ENCODE data around the gene STX17. TPM values are rescaled to one million over a fixed set of nuclear protein-coding genes. Genes with fewer than 3 reads are reported as not detected.
"Not testable (repeated sequence)": the region's sequence is repeated elsewhere in the genome, so short reads cannot be mapped to it uniquely, and the experiment has no call there.

The STX17 gene
- total and polyA plus RNA-seq, 4 experiments from 2014 or later = 18.8 to 61.5 (median 41.1) TPM

GRCh38 chr9:99980598-99980997 lies 74.1 kb downstream of the STX17 start:
- Mint-ChIP-seq H3K36me3 (peaks cover 19 to 32% of the 10 kb centered on the region in 2 donors), H3K9me3 (no peaks in the 10 kb centered on the region), H3K27me3 (no peaks in the 10 kb centered on the region), H3K4me3 (no peak overlapping the region), H3K27ac (peak overlapping the region in 4 of 7 donors; percentile 8 to 33 (median 14)), H3K4me1 (peaks cover 0 to 4% (median 0%) of the 10 kb centered on the region in 4 donors)
- Histone ChIP-seq H3K36me3 (ENCODE audit: insufficient read depth, low read length) (peaks cover 5% of the 10 kb centered on the region), H3K4me1 (ENCODE audit: insufficient read depth, low read length) (no peaks in the 10 kb centered on the region), H3K27ac (ENCODE audit: low read depth, low read length) (no peak overlapping the region), H3K9me3 (ENCODE audit: control insufficient read depth in 1 of 2, low read length in 2 of 2) (no peaks in the 10 kb centered on the region), H3K4me3 (ENCODE audit: low read length in 2 of 2) (no peak overlapping the region), H3K27me3 (ENCODE audit: insufficient read depth, low read length) (no peaks in the 10 kb centered on the region)
- CTCF ChIA-PET (ENCODE audit: partially characterized antibody) = interaction anchor here (1.2 to 1.3 kb wide), 2 partner anchors 10 to 37 kb away, joined by 3 read pairs; no protein-coding TSS in a partner anchor
- DNase-seq = no peak
- intact Hi-C loops (cut with micrococcal nuclease) = no loop called here
- POLR2A ChIA-PET (ENCODE audit: partially characterized antibody) = no interaction called here

- peak overlapping the region in 4 of 7 donors; percentile 4 to 44 (median 40) for H3K27ac Mint-ChIP-seq
- Histone ChIP-seq H3K9me3 (ENCODE audit: control insufficient read depth in 1 of 2, low read length in 2 of 2) (no peaks in the 10 kb centered on the region), H3K27me3 (ENCODE audit: insufficient read depth, low read length) (no peaks in the 10 kb centered on the region), H3K4me3 (ENCODE audit: low read length in 2 of 2) (no peak overlapping the region), H3K36me3 (ENCODE audit: insufficient read depth, low read length) (no peaks in the 10 kb centered on the region), H3K4me1 (ENCODE audit: insufficient read depth, low read length) (no peaks in the 10 kb centered on the region), H3K27ac (ENCODE audit: low read depth, low read length) (no peak overlapping the region)
- no peak overlapping the region for H3K4me3 Mint-ChIP-seq
- peaks cover 0 to 11% (median 3%) of the 10 kb centered on the region in 4 donors for H3K4me1 Mint-ChIP-seq
- CTCF ChIA-PET (ENCODE audit: partially characterized antibody) = no interaction called here
- POLR2A ChIA-PET (ENCODE audit: partially characterized antibody) = no interaction called here
- intact Hi-C loops (cut with micrococcal nuclease) = no loop called here
- H3K27me3 Mint-ChIP-seq = no peaks in the 10 kb centered on the region
- H3K9me3 Mint-ChIP-seq = peaks cover 0 to 27% (median 23%) of the 10 kb centered on the region in 8 donors
- no peak for DNase-seq
- peaks cover 45 to 50% of the 10 kb centered on the region in 2 donors for H3K36me3 Mint-ChIP-seq
These were observed 80.2 kb downstream of the STX17 start for GRCh38 chr9:99986642-99987041.

GRCh38 chr9:99990508-99990907 lies 84.1 kb downstream of the STX17 start:
- H3K4me3 ChIP-seq (ENCODE audit: low read length in 2 of 2); H3K4me3 Mint-ChIP-seq; intact Hi-C loops (cut with micrococcal nuclease); POLR2A ChIA-PET (ENCODE audit: partially characterized antibody); H3K27ac Mint-ChIP-seq; H3K27me3 ChIP-seq (ENCODE audit: insufficient read depth, low read length); H3K4me1 ChIP-seq (ENCODE audit: insufficient read depth, low read length); H3K27me3 Mint-ChIP-seq; H3K36me3 ChIP-seq (ENCODE audit: insufficient read depth, low read length); H3K9me3 ChIP-seq (ENCODE audit: control insufficient read depth in 1 of 2, low read length in 2 of 2); DNase-seq; CTCF ChIA-PET (ENCODE audit: partially characterized antibody); H3K27ac ChIP-seq (ENCODE audit: low read depth, low read length): not testable (repeated sequence)
- Mint-ChIP-seq H3K9me3 (peaks cover 0 to 60% (median 44%) of the 10 kb centered on the region in 8 donors), H3K36me3 (peaks cover 64% of the 10 kb centered on the region in 2 donors), H3K4me1 (peaks cover 0 to 11% (median 3%) of the 10 kb centered on the region in 4 donors)

GRCh38 chr9:99998266-99998665 lies 91.8 kb downstream of the STX17 start:
- H3K27ac ChIP-seq (ENCODE audit: low read depth, low read length) = no peak overlapping the region
- H3K4me1 ChIP-seq (ENCODE audit: insufficient read depth, low read length) = no peaks in the 10 kb centered on the region
- H3K27me3 ChIP-seq (ENCODE audit: insufficient read depth, low read length) = no peaks in the 10 kb centered on the region
- no peaks in the 10 kb centered on the region for H3K9me3 ChIP-seq (ENCODE audit: control insufficient read depth in 1 of 2, low read length in 2 of 2)
- H3K27me3 Mint-ChIP-seq = no peaks in the 10 kb centered on the region
- peaks cover 0 to 4% (median 0%) of the 10 kb centered on the region in 4 donors for H3K4me1 Mint-ChIP-seq
- H3K36me3 Mint-ChIP-seq = peaks cover 66 to 70% of the 10 kb centered on the region in 2 donors
- no peak overlapping the region for H3K4me3 ChIP-seq (ENCODE audit: low read length in 2 of 2)
- H3K9me3 Mint-ChIP-seq = peaks cover 3 to 24% (median 17%) of the 10 kb centered on the region in 8 donors
- no peak for DNase-seq
- ChIA-PET POLR2A (ENCODE audit: partially characterized antibody) (no interaction called here), CTCF (ENCODE audit: partially characterized antibody) (no interaction called here)
- H3K36me3 ChIP-seq (ENCODE audit: insufficient read depth, low read length) = peaks cover 3% of the 10 kb centered on the region
- no peak overlapping the region for H3K4me3 Mint-ChIP-seq
- intact Hi-C loops (cut with micrococcal nuclease) = no loop called here
- peak overlapping the region in 2 of 7 donors; percentile 65 to 88 for H3K27ac Mint-ChIP-seq

GRCh38 chr9:99998866-99999265 lies 92.4 kb downstream of the STX17 start:
- CTCF ChIA-PET (ENCODE audit: partially characterized antibody) = no interaction called here
- H3K4me3 ChIP-seq (ENCODE audit: low read length in 2 of 2) = no peak overlapping the region
- H3K4me3 Mint-ChIP-seq = no peak overlapping the region
- POLR2A ChIA-PET (ENCODE audit: partially characterized antibody) = no interaction called here
- H3K27me3 Mint-ChIP-seq = no peaks in the 10 kb centered on the region
- peaks cover 9% of the 10 kb centered on the region for H3K36me3 ChIP-seq (ENCODE audit: insufficient read depth, low read length)
- H3K27me3 ChIP-seq (ENCODE audit: insufficient read depth, low read length) = no peaks in the 10 kb centered on the region
- no peak for DNase-seq
- H3K27ac ChIP-seq (ENCODE audit: low read depth, low read length) = no peak overlapping the region
- H3K36me3 Mint-ChIP-seq = peaks cover 63 to 72% of the 10 kb centered on the region in 2 donors
- H3K4me1 ChIP-seq (ENCODE audit: insufficient read depth, low read length) = no peaks in the 10 kb centered on the region
- H3K9me3 ChIP-seq (ENCODE audit: control insufficient read depth in 1 of 2, low read length in 2 of 2) = no peaks in the 10 kb centered on the region
- peaks cover 3 to 20% (median 13%) of the 10 kb centered on the region in 8 donors for H3K9me3 Mint-ChIP-seq
- peaks cover 0 to 4% (median 0%) of the 10 kb centered on the region in 4 donors for H3K4me1 Mint-ChIP-seq
- H3K27ac Mint-ChIP-seq = peak overlapping the region in 1 of 7 donors; percentile 42
- intact Hi-C loops (cut with micrococcal nuclease) = no loop called here

GRCh38 chr9:99999797-100000196 lies 93.3 kb downstream of the STX17 start:
- H3K4me1 Mint-ChIP-seq = peaks cover 0 to 4% (median 0%) of the 10 kb centered on the region in 4 donors

GRCh38 chr9:100011062-100011681 lies 104.7 kb downstream of the STX17 start:
- H3K9me3 Mint-ChIP-seq = peaks cover 0 to 8% (median 6%) of the 10 kb centered on the region in 8 donors
- CTCF ChIA-PET (ENCODE audit: partially characterized antibody) = interaction anchor here (0.6 to 1.1 kb wide), 5 partner anchors 127 to 743 kb away, joined by 3 to 5 read pairs (median 3); no protein-coding TSS in a partner anchor

More at GRCh38 chr9:99999797-100000196, 93.3 kb downstream of the STX17 start:
- Mint-ChIP-seq H3K4me3 (no peak overlapping the region), H3K36me3 (peaks cover 58 to 68% of the 10 kb centered on the region in 2 donors), H3K27ac (no peak overlapping the region), H3K27me3 (no peaks in the 10 kb centered on the region), H3K9me3 (peaks cover 1 to 10% (median 6%) of the 10 kb centered on the region in 8 donors)
- Histone ChIP-seq H3K36me3 (ENCODE audit: insufficient read depth, low read length) (peaks cover 14% of the 10 kb centered on the region), H3K27me3 (ENCODE audit: insufficient read depth, low read length) (no peaks in the 10 kb centered on the region), H3K27ac (ENCODE audit: low read depth, low read length) (no peak overlapping the region), H3K9me3 (ENCODE audit: control insufficient read depth in 1 of 2, low read length in 2 of 2) (no peaks in the 10 kb centered on the region), H3K4me3 (ENCODE audit: low read length in 2 of 2) (no peak overlapping the region), H3K4me1 (ENCODE audit: insufficient read depth, low read length) (no peaks in the 10 kb centered on the region)
- DNase-seq = no peak
- intact Hi-C loops (cut with micrococcal nuclease) = no loop called here
- CTCF ChIA-PET (ENCODE audit: partially characterized antibody) = no interaction called here
- POLR2A ChIA-PET (ENCODE audit: partially characterized antibody) = no interaction called here

More at GRCh38 chr9:100011062-100011681, 104.7 kb downstream of the STX17 start:
- Mint-ChIP-seq H3K4me1 (peaks cover 0 to 4% (median under 1%) of the 10 kb centered on the region in 4 donors), H3K27ac (no peak overlapping the region), H3K4me3 (no peak overlapping the region), H3K36me3 (peaks cover 56 to 62% of the 10 kb centered on the region in 2 donors), H3K27me3 (no peaks in the 10 kb centered on the region)
- H3K9me3 ChIP-seq (ENCODE audit: control insufficient read depth in 1 of 2, low read length in 2 of 2) = no peaks in the 10 kb centered on the region
- peak; percentile 35 to 56 (median 43) for DNase-seq
- H3K4me3 ChIP-seq (ENCODE audit: low read length in 2 of 2) = no peak overlapping the region
- peaks cover 22% of the 10 kb centered on the region for H3K36me3 ChIP-seq (ENCODE audit: insufficient read depth, low read length)
- POLR2A ChIA-PET (ENCODE audit: partially characterized antibody) = no interaction called here
- H3K27ac ChIP-seq (ENCODE audit: low read depth, low read length) = no peak overlapping the region
- no peaks in the 10 kb centered on the region for H3K4me1 ChIP-seq (ENCODE audit: insufficient read depth, low read length)
- no peaks in the 10 kb centered on the region for H3K27me3 ChIP-seq (ENCODE audit: insufficient read depth, low read length)
- intact Hi-C loops (cut with micrococcal nuclease) = loop anchor here (1.0 to 5.0 kb wide), 2 partner anchors 189 to 204 kb away; partner anchors contain the start of gene NR4A3

Measured in CD4-positive, alpha-beta memory T cell (primary cell).